Mesenchymal stem cell (in vitro differentiated cells and primary cell): Measurements from ENCODE around the gene SNX24.

Source experiments
- DNase-seq: peaks from one replicate; pipeline ENCODE4 v3.0.0-alpha.2; 2013
- H2AFZ ChIP-seq: one replicate; pipeline ENCODE4 v1.6.1; 2013; ENCODE audit warnings: low read depth, mild to moderate bottlenecking, control low read depth, inconsistent platforms, low read length, moderate library complexity
- H2AK5ac ChIP-seq: 2 replicates; pipeline ENCODE4 v1.6.1; 2013; ENCODE audit warnings: low read length, moderate library complexity, mild to moderate bottlenecking, inconsistent platforms; ENCODE audit not compliant: severe bottlenecking
- H2BK120ac ChIP-seq: one replicate; pipeline ENCODE4 v1.6.1; 2013; ENCODE audit warnings: low read depth, mild to moderate bottlenecking, inconsistent platforms, low read length, moderate library complexity
- H2BK12ac ChIP-seq, 2 experiments: one replicate each; pipeline ENCODE4 v1.6.1; 2013; ENCODE audit warnings: inconsistent platforms in 2 of 2, low read length in 2 of 2, mild to moderate bottlenecking in 2 of 2, moderate library complexity in 2 of 2, control low read depth in 1 of 2
- H2BK15ac ChIP-seq: one replicate; pipeline ENCODE4 v1.6.1; 2013; ENCODE audit warnings: mild to moderate bottlenecking, low read depth, inconsistent platforms; ENCODE audit not compliant: poor library complexity, severe bottlenecking
- H2BK5ac ChIP-seq: 2 replicates; pipeline ENCODE4 v1.6.1; 2013; ENCODE audit warnings: low read depth, mild to moderate bottlenecking, low read length, control low read depth, inconsistent platforms; ENCODE audit not compliant: poor library complexity, severe bottlenecking
- H3K14ac ChIP-seq, 2 experiments: one replicate each; pipeline ENCODE4 v1.6.1; 2013; ENCODE audit warnings: inconsistent platforms in 2 of 2, low read length in 2 of 2, control low read depth in 1 of 2, mild to moderate bottlenecking in 1 of 2, moderate library complexity in 1 of 2
- H3K18ac ChIP-seq, 2 experiments: one replicate each; pipeline ENCODE4 v1.6.1; 2013; ENCODE audit warnings: inconsistent platforms in 2 of 2, low read length in 2 of 2, control low read depth in 1 of 2, low read depth in 1 of 2, mild to moderate bottlenecking in 1 of 2
- H3K23ac ChIP-seq, 2 experiments: one replicate each; pipeline ENCODE4 v1.6.1; 2013; ENCODE audit warnings: inconsistent platforms in 2 of 2, low read length in 2 of 2, mild to moderate bottlenecking in 2 of 2, moderate library complexity in 2 of 2, control low read depth in 1 of 2
- H3K27ac ChIP-seq: 2 replicates; pipeline ENCODE4 v1.5.1; 2013; ENCODE audit warnings: mild to moderate bottlenecking, moderate library complexity, low read length, control low read depth, inconsistent platforms; ENCODE audit not compliant: poor library complexity, severe bottlenecking
- H3K27me3 ChIP-seq, 2 experiments: 2 replicates each; pipeline versions ENCODE4 v1.6.1 to v1.7.0; 2013; ENCODE audit warnings: low read length in 2 of 2, mild to moderate bottlenecking in 2 of 2, moderate library complexity in 2 of 2, control low read depth in 1 of 2, inconsistent platforms in 1 of 2; ENCODE audit not compliant: control insufficient read depth in 1 of 2, insufficient read depth in 1 of 2
- H3K36me3 ChIP-seq, 2 experiments: 2 replicates each; pipeline versions ENCODE4 v1.6.1 to v1.7.0; 2013; ENCODE audit warnings: low read length in 2 of 2, control low read depth in 1 of 2, inconsistent platforms in 1 of 2, low read depth in 1 of 2, mild to moderate bottlenecking in 1 of 2; ENCODE audit not compliant: insufficient read depth in 2 of 2, control insufficient read depth in 1 of 2
- H3K4ac ChIP-seq, 2 experiments: one replicate each; pipeline ENCODE4 v1.6.1; 2013; ENCODE audit warnings: inconsistent platforms in 2 of 2, low read length in 2 of 2, mild to moderate bottlenecking in 2 of 2, moderate library complexity in 2 of 2, control low read depth in 1 of 2, low read depth in 1 of 2
- H3K4me1 ChIP-seq: 2 replicates; pipeline ENCODE4 v1.6.1; 2013; ENCODE audit warnings: low read depth, low read length, control low read depth; ENCODE audit not compliant: control insufficient read depth, insufficient read depth
- H3K4me2 ChIP-seq: 2 replicates; pipeline ENCODE4 v1.6.1; 2013; ENCODE audit warnings: low read length, mild to moderate bottlenecking, inconsistent platforms; ENCODE audit not compliant: poor library complexity, severe bottlenecking
- H3K4me3 ChIP-seq, 2 experiments: 2 replicates each; pipeline versions ENCODE4 v1.5.1 to v1.7.0; 2013; ENCODE audit warnings: low read length in 2 of 2, mild to moderate bottlenecking in 2 of 2, control low read depth in 1 of 2, low read depth in 1 of 2; ENCODE audit not compliant: insufficient read depth in 1 of 2
- H3K79me1 ChIP-seq: replicated peaks from 2 replicates; pipeline ENCODE4 v1.6.1; 2013; ENCODE audit warnings: mild to moderate bottlenecking, control low read depth, low read length, inconsistent platforms; ENCODE audit not compliant: poor library complexity, severe bottlenecking
- H3K9ac ChIP-seq: 2 replicates; pipeline ENCODE4 v1.7.0; 2013; ENCODE audit warnings: mild to moderate bottlenecking, low read length, moderate library complexity
- H3K9me3 ChIP-seq: 2 replicates; pipeline ENCODE4 v1.7.0; 2013; ENCODE audit warnings: mild to moderate bottlenecking, low read length; ENCODE audit not compliant: control insufficient read depth
- H4K8ac ChIP-seq: one replicate; pipeline ENCODE4 v1.6.1; 2013; ENCODE audit warnings: inconsistent platforms, mild to moderate bottlenecking, low read length, moderate library complexity
- H4K91ac ChIP-seq: one replicate; pipeline ENCODE4 v1.6.1; 2013; ENCODE audit warnings: mild to moderate bottlenecking, low read length, inconsistent platforms
- WGBS: methylation state at CpG from one replicate; pipeline ENCODE4 v1.1.7; 2013; ENCODE audit warnings: mixed read lengths; 5-methylcytosine and 5-hydroxymethylcytosine counted together

The SNX24 gene

DNA sequence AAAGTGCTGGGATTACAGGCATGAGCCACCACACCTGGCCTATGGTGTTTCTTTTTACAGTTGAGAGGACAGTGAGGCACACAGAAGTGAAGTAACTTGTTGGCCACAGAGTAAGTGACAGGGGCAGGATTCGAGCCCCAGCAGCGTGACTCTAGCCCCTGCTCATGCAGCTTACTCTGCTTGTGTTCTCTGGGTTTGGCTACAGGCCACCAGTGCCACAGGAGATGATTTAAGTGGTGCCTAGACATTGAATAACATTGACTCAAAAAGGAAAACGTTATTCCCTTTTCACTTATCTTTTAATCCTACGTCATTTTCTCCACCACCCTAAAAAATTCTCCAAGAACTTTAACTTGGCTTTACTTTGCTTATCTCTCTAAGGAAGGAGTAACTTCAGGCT lies 61.4 kb downstream of the SNX24 start:
- Histone ChIP-seq H2BK12ac (no peak overlapping the region), H3K9ac (no peak overlapping the region), H3K27me3 (no peaks in the 10 kb centered on the region), H4K8ac (no peak overlapping the region), H3K18ac (no peak overlapping the region), H3K4me3 (no peak overlapping the region), H3K4me1 (peaks cover 3% of the 10 kb centered on the region), H3K14ac (no peak overlapping the region), H3K27ac (no peak overlapping the region), H4K91ac (no peak overlapping the region), H3K23ac (no peak overlapping the region), H2AFZ (no peak overlapping the region), H3K4ac (no peak overlapping the region), H3K79me1 (peaks cover 18% of the 10 kb centered on the region), H2AK5ac (no peak overlapping the region), H3K4me2 (no peak overlapping the region), H2BK5ac (no peak overlapping the region), H2BK15ac (no peak overlapping the region), H3K9me3 (no peaks in the 10 kb centered on the region), H2BK120ac (no peak overlapping the region), H3K36me3 (no peaks in the 10 kb centered on the region)
- DNase-seq, result peak; percentile 16
- 95% methylated on average over 2 of the region's 4 CpGs for WGBS

DNA sequence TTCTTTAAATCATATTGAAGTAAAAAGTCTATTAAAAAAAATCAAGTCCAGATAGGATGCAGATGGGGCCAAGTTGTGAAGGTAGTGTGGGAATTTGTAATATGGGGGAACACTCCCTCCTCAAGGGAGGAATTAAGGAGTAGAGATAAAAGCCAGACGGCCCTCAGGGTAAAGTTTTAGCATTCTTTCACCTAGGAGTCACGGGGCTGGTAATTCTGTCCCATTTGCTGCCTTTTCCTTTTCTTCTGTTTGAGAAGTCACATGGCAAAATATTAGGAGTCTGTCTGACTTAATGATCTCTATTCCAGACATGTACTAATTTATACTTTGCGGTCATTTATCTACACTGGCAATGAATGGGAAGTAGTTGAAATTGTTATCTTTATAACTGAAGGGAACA lies 61.9 kb downstream of the SNX24 start:
- Histone ChIP-seq H2BK12ac (no peak overlapping the region), H3K23ac (no peak overlapping the region), H3K4ac (no peak overlapping the region), H3K4me1 (peaks cover 3% of the 10 kb centered on the region), H3K4me3 (no peak overlapping the region), H3K14ac (no peak overlapping the region), H3K9me3 (no peaks in the 10 kb centered on the region), H3K9ac (no peak overlapping the region), H2BK15ac (no peak overlapping the region), H2AK5ac (no peak overlapping the region), H4K91ac (no peak overlapping the region), H4K8ac (no peak overlapping the region), H3K36me3 (no peaks in the 10 kb centered on the region), H3K18ac (no peak overlapping the region), H3K27ac (no peak overlapping the region), H3K79me1 (peaks cover 16% of the 10 kb centered on the region), H2AFZ (no peak overlapping the region), H2BK120ac (no peak overlapping the region), H3K27me3 (no peaks in the 10 kb centered on the region), H2BK5ac (no peak overlapping the region), H3K4me2 (no peak overlapping the region)
- 0% methylated on average over 1 of the region's 3 CpGs for WGBS
- DNase-seq, result peak; percentile 32

GRCh38 chr5:122908108-122908507 lies 62.7 kb downstream of the SNX24 start:
- H2AK5ac ChIP-seq, result no peak overlapping the region
- H3K4me1 ChIP-seq, result peaks cover 1% of the 10 kb centered on the region
- H4K8ac ChIP-seq, result no peak overlapping the region
- no peak overlapping the region for H4K91ac ChIP-seq
- H2BK5ac ChIP-seq, result no peak overlapping the region
- peak overlapping the region in 1 of 2 experiments; percentile 42 for H2BK12ac ChIP-seq
- H3K27ac ChIP-seq, result no peak overlapping the region
- no peaks in the 10 kb centered on the region for H3K27me3 ChIP-seq
- no peaks in the 10 kb centered on the region for H3K36me3 ChIP-seq
- H3K4me3 ChIP-seq, result no peak overlapping the region
- no peak overlapping the region for H3K14ac ChIP-seq
- 94% methylated on average over 4 of the region's 6 CpGs for WGBS
- no peak overlapping the region for H2BK15ac ChIP-seq
- H3K18ac ChIP-seq, result no peak overlapping the region
- H3K4ac ChIP-seq, result no peak overlapping the region
- H2BK120ac ChIP-seq, result no peak overlapping the region
- H2AFZ ChIP-seq, result no peak overlapping the region
- H3K9ac ChIP-seq, result no peak overlapping the region
- H3K79me1 ChIP-seq, result peaks cover 13% of the 10 kb centered on the region
- no peak for DNase-seq
- no peak overlapping the region for H3K23ac ChIP-seq
- H3K4me2 ChIP-seq, result no peak overlapping the region
- no peaks in the 10 kb centered on the region for H3K9me3 ChIP-seq

GRCh38 chr5:122908662-122909061 lies 63.2 kb downstream of the SNX24 start:
- Histone ChIP-seq H4K8ac (no peak overlapping the region), H3K4me3 (no peak overlapping the region), H3K23ac (no peak overlapping the region), H3K27ac (no peak overlapping the region), H2BK15ac (no peak overlapping the region), H3K4ac (no peak overlapping the region), H3K9me3 (no peaks in the 10 kb centered on the region), H2AFZ (no peak overlapping the region), H2BK5ac (no peak overlapping the region), H4K91ac (no peak overlapping the region), H3K27me3 (no peaks in the 10 kb centered on the region), H2BK120ac (no peak overlapping the region), H2BK12ac (no peak overlapping the region), H3K4me1 (peaks cover 1% of the 10 kb centered on the region), H3K36me3 (no peaks in the 10 kb centered on the region), H3K18ac (no peak overlapping the region), H3K9ac (no peak overlapping the region), H3K4me2 (no peak overlapping the region), H3K14ac (no peak overlapping the region), H3K79me1 (peaks cover 9% of the 10 kb centered on the region), H2AK5ac (no peak overlapping the region)
- DNase-seq, result no peak
- WGBS, result 85% methylated on average over 3 of the region's 6 CpGs
